Putamen (tissue), 1 donor: ENCODE data around the gene DAAM2.

Experiments
- DNase-seq: peaks from one replicate; pipeline ENCODE4 v3.0.0-alpha.2; 2016; ENCODE audit warnings: low spot score

DAAM2 gene

DNA sequence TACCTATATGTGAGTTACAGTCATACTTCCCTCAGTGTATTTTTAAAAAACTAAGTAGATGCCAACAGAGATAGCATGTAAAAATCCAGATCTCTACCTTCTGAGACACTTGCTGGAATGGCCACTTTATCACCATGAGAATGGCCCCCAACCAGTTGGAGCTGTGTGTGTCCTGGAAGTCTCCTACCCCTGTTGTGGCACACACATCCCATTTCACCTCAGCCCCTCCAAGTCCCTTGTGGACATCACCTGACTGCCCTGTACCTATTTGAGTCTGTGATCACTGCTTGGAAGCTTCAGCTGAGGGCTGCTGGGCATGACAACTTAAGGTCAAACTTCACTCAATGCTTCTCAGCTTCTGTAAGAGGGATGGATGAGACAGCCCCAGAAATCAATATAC is 118.0 kb downstream of the DAAM2 start:
- DNase-seq = no peak

DNA sequence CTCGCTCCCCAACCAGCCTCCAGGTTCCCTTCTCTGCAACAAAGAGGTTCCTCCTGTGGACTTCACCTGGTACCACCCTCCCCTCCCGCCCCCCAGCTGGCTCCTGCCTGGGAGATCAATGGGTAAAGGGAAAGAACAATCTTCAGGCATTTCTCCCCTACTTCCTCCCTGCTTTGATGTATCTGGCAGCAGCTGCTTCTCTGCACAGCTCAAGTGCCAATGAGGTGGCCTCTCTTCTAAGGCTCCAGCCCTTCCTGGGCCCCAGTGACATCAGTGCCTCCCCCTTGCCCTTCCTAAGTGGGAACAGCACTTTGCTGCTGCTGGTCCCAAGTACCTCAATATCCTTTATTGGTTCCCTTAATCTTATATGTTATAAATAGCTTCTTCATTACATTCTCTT is 118.6 kb downstream of the DAAM2 start:
- no peak for DNase-seq

DNA sequence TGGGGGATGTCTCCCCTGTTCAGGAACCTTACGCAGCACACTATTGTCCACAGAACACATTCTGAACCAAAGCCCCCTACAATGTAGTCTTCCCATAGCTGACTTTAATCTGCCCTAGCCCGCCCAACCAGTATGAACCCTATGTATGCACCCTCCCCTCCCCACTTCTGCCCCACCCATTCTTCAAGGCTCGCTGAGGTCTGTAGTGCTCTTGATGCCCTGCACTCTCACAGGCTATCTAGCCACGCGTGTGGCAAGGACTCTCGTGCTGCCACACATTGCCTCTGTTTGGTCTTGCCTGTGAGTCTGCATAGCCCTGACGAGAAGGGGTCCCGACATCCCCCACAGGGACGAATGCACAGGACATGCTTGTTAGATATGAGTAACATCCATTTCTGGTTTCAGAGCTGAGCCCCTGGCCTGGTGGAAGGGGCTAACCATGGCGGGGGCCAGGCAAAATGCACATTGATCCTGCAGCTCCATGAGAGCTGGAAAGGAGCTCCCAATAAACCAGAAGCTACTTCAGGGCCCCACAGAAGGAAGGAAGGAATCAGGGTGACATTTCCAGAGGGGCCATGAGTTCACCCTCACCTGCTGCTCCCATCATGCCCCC is 119.4 kb downstream of the DAAM2 start:
- DNase-seq = no peak

DNA sequence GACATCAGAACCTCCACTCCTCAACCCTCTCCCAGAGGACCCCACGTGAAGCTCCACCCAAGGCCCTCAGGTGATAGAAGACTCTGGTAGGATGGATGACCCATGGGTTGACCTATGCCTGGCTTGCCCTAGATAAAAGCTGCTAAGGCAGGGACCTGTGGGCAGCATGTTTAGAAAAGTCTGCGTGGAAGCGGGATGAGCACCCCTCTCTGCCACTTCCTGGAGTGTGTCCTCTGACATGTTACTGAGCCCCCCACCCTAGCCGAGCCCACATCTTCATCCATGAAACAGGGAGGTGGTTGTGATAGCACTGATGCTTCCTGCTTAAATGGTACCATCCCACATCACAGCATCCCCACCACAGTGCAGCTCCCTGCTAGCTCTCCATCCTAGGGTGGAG is 120.3 kb downstream of the DAAM2 start:
- no peak for DNase-seq

DNA sequence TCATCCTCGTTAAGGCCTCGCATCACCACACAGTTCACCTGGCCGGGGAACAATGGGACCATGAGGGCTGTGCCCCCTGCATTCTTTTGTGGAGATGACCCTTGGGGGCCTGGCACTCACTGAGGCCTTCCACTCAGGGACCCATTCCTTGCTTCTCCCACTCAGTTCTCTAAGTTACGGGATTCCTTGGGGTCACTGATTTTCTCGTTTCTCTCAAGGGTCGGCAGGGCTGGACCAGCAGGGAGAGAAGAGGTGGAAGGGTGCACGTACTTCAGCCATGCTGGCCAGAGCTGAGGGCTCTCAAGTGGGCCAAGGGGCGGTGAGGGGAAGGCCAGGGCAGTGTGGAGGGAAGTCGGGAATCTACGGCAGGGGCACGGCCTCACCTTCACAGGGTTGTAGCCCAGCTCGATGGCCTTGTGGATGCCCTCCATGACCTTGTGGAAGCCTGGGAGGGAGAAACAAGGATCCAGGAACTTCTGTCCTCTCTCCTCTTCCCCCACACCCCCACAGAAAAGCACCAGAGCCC is 121.3 kb downstream of the DAAM2 start:
- no peak for DNase-seq

DNA sequence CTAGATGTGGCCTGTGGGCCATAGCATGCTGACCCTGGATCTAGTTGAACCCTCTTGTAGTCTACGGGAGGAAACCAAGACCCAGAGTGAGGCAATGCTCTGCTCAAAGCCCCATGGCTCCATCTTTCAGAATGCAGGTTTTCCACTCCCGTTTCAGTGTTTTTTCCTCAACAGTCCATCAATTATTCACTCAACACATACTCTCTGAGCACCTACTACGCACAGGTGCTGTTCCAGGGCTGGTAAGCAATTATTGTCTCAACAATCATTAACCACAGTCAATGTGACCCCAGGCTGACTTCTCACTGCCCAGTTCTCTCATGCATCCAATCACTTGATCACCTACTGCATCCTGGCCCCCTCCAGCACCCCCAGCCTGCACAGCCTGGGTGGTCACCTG is 122.1 kb downstream of the DAAM2 start:
- no peak for DNase-seq

DNA sequence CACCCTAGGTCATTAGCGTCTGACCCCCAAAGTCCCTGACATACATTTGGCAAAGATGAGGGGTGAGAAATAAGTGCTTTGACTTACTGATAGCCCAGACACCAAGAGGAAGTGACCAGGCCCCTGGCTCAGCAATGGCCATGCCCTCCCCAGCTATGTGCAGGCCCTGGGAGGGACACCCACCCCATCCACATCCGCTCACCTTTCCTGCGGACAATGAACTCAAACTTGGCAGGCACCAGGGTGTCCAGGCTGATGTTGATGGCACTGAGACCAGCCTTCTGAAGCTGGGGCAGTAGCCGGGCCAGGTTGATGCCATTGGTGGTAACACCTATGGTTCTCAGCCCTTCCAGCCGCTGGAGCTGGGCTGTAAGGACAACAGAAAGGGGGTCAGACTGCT is 123.7 kb downstream of the DAAM2 start:
- no peak for DNase-seq

DNA sequence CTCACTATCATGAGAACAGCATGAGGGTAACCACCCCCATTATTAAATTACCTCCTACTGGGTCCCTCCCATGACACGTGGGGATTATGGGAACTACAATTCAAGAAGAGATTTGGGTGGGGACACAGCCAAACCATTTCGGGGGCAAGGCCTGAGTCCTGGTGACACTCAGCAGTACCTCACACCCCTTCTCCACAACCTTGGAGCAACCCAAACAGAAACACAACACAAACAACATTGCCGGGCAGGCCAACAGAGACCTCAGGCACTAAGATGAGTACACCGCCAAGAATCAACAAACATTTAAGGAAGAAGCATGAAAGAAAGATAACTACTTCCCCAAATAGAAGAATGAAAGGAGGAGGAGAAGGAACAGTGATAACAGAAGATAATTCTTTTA is 125.2 kb downstream of the DAAM2 start:
- DNase-seq = no peak

DNA sequence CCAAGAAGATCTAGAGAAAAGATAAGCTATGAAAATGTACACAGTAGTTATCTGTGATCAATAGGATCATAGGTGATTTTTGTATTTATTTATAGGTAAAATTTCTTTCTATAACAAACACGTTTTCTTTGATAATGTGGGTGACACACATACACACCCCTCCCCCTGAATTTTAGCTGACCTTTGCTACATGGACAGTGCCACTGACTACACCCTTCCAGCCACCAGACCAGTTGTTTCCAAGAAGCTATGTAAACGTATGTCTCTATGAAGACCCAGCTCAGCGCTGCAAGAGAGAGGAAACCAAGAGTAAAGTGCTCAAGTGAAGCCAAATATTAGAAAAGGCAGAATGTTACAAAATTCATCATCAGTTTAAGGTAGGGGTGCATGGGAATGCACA is 125.8 kb downstream of the DAAM2 start:
- no peak for DNase-seq

DNA sequence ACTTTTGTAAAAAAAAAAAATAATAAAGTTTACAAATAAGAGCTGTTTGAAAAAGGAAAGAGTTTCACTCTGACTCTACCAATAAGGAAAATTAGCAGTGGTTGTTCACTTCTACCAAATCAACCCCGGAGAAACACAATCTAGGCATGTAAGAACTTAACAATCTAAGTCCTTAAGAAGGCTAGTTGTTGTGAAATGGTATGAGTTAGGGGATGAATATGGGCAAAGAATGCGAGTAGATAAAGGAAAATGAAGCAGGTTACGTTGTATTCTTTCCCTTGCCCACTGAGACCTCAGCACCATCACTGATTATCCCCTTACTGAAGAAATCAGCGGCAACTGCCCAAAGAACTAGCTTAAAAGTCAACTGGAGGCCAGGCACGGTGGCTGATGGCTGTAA is 126.7 kb downstream of the DAAM2 start:
- DNase-seq = no peak

DNA sequence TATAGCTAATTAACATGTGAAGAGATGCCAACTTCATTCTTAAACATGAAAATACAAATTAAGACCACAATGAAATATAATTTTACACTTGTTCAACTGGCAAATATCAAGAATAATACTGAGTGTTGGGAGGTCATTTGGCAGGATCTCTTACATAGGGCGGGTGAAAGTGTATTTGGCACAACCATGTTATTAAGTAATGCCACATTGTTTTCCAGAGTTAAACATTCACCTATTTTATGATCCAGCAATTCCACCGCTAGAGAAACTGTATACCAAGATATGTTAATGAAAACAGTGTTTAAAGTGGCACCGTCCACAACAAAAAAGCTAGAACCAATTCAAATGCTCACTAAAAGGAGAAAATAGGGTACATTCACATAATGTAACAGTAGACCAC is 128.0 kb downstream of the DAAM2 start:
- DNase-seq = no peak

DNA sequence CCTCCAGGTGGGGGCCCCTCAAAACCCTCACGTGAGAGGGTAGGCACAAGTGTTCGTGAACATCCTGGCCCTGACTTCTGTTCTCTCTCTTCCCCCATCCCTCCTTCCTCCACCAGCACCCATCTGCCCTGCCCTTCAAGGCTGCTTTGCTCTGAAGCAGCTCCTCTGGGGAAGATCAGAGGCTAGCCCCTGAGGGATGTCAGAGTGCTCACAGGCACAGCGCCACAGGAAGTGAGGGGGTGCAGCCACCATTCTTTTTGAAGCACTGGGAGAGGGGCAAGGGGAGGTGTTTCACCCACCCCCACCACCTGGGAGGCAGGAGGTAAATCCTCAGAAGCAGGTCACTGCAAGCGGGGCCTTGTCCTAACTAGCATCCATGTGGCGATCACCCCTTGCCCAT is 130.6 kb downstream of the DAAM2 start:
- DNase-seq = no peak

DNA sequence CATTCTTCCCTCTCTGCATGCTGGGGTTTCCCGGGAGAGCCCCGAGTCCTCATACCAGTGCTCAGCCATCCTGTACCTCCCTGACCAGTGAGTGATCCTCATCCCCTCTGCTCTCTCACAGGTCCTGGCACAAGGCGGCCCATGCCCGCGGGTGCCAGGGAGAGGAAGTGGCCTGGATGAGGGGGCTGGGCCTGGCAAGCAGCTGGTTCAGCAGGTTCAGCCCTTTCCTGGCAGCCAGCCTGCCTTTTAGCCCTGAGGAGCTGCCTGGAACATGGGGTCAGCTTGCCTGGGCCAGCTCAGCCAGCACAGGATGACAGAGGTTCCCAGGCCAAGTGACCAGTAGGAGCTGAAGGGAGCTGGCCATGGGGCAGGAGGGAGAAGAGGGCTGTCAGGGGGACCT is 131.2 kb downstream of the DAAM2 start:
- DNase-seq = peak; percentile 22

DNA sequence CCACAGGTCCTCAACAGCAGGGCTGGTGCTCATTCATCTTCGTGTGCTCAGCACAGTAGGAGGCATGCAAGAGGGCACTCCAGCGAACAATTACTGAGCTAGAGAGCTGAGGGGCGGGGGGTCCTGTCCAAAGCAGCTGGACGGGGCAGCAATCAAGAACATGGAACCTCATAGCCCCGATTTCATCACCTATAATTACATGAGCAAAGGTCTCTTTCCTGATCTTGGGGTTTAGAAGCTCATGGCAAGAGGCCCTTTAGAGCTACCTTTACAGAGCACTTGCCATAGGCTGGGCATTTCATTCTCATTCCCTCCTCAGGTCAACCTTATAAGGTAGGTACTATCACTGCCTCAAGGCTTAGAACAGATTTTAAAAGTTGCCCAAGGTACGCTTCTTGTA is 131.7 kb downstream of the DAAM2 start:
- no peak for DNase-seq

DNA sequence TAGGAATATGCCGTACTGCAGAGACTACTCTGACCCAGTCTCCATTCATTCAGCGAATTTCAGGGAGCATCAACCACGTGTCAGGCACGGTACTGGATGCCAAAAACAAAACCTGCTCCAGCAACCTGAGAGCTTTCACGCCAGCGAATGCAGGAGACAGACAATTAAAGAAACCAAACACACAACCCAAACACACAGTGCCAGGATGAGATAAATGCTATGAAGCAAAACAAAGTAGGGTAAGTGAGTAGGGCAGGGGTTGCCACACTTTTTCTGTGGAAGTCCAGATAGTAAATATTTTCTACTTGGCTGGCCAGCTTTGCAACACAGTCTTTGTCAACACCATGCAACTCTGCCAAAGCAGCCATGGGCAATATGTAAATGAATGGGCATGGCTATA is 132.1 kb downstream of the DAAM2 start:
- no peak for DNase-seq

DNA sequence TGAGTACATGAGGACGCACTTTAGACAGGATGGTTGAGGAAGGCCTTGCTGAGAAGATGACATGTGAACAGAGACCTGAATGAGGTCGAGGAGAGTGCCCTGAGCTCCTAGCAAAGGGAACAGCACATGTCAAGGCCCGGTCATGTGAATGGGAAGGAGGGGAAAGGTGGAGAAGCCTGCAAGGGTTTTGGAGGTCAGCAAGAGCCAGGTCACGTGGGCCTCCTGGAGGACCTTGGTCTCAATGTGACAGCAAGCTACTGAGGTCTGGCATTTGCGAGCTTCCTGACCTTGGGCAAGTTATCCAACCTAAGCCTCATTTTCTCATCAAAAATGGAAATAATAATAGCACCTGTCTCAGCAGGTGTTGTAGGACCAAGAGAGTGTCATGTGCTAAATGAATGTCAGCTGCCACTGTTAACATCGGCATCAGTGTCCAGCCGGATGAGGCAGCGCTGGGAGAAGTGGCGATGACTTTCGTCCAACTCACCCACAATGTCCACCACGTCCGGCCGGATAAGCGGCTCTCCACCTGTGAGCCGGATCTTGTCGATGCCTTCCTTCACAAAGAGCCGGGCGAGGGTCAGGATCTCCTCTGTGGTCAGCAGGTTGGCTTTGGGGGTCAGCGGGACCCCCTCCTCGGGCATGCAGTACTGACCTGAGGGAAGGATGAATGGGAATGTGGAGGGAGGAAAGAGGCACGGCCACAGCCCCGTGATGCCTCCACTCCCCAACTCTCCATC is 133.2 kb downstream of the DAAM2 start:
- DNase-seq = no peak

DNA sequence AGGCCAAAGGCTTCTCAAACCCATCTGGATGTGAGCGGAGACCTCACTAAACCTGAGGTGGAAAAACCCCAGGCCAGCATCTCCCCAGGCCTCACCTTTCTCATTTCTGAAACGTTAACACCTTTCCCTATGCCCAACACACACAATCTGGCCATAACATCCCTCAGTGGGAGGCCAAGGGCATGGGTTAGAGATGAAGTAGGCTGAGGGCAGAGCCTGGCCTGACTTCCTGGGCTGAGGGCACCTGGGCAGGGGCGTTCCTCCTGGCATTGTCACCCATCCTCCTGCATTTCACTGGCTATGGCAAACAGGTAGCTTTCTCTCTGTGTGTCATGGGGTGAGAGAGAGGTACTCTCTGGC is 133.7 kb downstream of the DAAM2 start:
- DNase-seq = no peak

DNA sequence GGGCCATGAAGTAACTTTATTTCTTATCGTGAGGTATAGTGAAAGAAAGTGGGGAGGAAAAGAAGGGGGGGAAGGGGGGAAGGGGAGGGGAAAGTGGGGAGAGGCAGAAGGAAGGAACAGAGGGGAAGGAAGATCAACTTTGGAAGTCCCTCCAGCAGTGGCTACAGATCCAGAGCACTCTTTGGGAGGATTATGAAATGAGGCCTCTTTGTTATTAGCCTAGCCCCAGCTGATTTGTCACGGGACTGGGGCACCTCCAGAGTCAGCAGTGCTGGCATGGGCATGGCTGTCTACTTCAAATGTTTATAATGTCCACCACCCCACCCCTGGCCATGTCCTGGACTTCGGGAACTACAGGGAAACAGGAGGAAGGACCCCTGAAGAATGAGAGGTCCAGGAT is 134.5 kb downstream of the DAAM2 start:
- DNase-seq = no peak

DNA sequence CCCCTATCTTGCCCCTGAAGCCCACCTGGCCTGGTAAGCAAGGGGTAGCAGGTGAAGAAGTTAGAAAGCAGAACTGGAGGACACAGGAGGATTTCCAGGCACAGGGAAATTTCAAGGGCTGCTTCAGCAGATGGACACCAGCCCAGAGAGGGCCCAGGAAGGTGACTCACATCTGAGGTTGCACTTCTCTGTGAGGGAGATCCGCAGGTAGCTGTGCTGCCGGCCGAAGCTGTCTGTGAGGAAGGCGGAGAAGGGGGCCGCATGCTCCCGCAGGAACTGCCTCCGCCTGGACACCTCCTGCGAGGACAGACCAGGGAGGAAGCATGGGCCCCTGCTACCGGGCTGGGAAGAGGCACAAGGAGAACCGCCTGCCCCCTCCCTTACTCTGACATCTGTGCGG is 135.0 kb downstream of the DAAM2 start:
- no peak for DNase-seq

DNA sequence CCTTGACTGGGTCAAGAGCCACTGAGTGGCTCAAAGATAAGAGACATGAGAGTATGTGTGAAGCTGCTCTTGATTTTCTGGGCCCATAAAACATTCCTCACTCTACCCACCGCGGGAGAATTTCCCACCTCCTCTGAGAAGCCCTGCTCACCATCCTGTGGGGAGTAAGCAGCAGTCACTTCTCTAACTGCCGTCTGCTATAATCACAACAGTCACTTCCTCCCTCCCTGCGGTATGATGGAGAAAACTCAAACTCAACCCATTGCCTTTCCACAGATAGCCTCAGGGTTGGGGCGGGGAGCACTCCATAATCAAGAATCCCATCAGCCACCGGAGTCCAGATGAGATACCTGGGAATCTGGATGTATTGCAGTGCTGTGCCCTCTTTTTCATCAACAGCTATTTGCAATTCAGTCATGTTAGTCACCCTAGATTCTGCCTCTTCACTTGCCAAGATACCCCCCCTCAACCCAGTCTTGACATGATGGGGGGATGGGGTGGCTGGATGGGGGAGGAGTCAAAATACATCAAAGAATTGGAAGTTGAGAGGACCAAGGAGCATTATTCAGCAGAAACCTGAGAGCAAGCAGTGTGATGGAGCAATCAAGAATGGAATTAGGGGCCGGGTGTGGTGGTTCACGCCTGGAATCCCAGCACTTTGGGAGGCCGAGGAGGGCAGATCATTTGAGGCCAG is 137.0 kb downstream of the DAAM2 start:
- DNase-seq = no peak

DNA sequence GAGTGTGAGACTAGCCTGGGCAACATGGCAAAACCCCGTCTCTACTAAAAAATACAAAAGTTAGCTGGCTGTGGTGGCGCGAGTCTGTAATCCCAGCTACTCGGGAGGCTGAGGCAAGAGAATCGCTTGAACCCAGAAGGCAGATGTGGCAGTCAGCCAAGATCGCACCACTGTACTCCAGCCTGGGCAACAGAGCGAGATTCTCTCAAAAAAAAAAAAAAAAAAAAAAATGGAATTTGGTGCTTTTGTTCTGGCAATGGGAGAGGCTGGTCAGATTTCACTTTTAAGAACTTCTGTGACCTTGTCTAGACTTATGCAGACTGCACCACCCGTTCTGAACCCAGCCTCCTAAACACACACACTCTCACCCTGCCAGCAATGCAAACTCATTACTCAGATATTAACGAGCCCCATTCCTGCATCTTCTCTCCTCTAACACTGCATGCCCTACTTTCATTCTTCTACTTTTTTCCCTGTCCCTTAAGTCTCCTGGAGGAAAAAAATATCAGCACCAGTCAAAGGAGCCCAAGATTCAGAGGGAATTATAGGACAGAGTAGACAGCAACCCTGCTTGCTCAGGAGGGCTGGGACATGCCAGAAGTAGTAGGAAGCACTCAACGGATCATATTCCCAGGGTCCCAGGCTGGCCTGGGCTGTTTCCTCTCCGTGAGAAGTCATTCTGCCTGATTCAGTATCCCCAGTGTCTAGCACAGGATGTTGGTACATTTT is 137.7 kb downstream of the DAAM2 start:
- DNase-seq = no peak

DNA sequence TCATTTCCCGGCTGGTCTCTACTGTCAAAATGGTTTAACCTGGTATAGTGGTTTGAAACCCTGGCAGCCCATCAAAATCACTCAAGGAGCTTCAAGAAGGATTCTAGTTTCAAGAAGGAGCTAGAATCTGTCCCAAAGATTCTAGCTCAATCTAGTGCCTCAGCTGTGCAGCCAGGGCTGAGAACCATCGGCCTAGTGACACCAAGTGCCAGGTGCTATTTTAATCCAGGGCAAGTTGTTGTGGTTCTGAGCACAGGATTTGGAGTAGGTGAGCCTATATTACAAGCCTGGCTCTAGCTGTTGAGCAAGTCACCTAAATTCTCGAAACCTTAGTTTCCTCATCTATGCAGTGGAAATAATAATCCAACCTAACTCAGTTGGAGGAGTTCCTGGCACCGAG is 138.4 kb downstream of the DAAM2 start:
- no peak for DNase-seq

DNA sequence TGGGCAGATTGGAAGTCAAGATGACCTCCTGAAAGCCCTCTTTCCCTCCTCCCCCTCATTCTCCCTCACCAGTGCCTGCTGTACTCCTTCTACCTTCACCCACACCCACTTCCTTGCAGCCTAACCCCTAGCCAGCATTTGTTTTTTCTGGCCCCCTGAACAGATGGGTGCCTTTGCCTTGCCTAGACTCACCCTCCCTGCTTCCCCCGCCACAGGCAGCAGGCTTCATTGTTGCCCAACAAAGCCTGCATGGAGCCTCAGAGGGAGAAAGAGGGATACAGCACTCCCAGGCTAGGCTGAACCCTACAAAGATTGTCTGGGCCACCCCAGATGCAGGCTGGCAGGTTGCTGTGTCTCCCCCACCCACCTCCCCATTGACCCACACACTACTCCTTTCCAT is 139.4 kb downstream of the DAAM2 start:
- no peak for DNase-seq
